ENCODE results near the gene DMP1. TPM values are rescaled to one million over a fixed set of nuclear protein-coding genes. Genes with fewer than 3 reads are reported as not detected.

Gene DMP1
- total and polyA plus RNA-seq, 3 donors from 2014 or later: 0.37 to 1.5 (median 0.91) TPM

DNA sequence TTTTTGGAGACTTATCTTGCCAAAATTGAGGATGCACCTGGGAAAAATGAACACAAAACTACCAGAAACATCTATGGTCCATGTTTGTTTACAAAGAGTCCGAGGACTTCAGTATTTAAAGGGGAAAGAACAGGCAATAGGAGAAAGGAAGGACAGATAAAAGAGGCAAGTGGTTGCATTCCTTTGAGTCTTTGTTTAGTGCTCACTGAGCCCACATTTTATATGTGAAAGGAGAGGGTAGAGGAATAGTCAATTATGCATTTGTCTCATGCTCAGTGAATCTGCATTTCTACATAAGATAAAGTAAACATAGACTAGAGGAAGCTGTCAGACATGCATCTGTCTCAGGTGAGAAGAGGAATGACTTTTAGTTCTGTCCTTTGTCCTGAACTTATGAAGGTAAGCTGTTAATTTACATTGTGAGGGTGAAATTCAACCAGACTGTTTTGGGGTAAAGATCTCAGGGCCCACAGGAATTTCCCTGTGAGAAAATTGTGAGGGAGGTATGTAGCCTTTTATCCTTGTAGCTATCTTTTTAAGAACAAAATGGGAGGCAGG is 4.5 kb downstream of the DMP1 start:
- WGBS, 2 donors: 82 to 97% methylated on average over 1 of the region's 1 CpG
- TF ChIP-seq POLR2A (IDR thresholded peaks at IDR 0.05): no peak
- no peak overlapping the region for H3K27ac ChIP-seq

DNA sequence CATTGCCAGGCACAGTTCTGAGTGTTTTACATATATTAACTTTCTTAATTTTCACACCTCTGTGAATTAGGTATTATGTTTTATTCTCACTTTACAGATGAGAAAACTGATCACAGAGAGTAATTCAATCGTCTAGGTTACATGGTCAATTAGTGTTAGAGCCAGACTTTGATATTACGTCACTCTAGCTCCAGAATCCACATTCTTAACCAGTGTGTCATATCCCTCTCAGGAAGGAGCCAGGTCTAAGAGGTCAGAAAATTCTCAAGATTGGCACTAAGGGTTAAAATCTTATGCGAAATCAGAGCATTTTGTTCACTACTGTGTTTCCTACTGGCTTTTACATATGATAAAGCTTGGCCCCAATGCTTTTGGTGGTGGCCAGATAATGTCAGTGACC is 7.4 kb downstream of the DMP1 start:
- Histone ChIP-seq H3K9me3 (no peaks in the 10 kb centered on the region), H3K27me3 (no peaks in the 10 kb centered on the region), H3K36me3 (ENCODE audit: low read depth, missing control alignments) (no peaks in the 10 kb centered on the region), H3K27ac (no peak overlapping the region), H3K4me1 (no peaks in the 10 kb centered on the region), H3K4me3 (no peak overlapping the region)
- intact Hi-C loops (cut with DNase I; ENCODE audit: low total_unique reads): no loop called here
- WGBS, 2 donors: 81 to 85% methylated on average over 3 of the region's 3 CpGs
- DNase-seq: no peak
- TF ChIP-seq, protein P1, sequence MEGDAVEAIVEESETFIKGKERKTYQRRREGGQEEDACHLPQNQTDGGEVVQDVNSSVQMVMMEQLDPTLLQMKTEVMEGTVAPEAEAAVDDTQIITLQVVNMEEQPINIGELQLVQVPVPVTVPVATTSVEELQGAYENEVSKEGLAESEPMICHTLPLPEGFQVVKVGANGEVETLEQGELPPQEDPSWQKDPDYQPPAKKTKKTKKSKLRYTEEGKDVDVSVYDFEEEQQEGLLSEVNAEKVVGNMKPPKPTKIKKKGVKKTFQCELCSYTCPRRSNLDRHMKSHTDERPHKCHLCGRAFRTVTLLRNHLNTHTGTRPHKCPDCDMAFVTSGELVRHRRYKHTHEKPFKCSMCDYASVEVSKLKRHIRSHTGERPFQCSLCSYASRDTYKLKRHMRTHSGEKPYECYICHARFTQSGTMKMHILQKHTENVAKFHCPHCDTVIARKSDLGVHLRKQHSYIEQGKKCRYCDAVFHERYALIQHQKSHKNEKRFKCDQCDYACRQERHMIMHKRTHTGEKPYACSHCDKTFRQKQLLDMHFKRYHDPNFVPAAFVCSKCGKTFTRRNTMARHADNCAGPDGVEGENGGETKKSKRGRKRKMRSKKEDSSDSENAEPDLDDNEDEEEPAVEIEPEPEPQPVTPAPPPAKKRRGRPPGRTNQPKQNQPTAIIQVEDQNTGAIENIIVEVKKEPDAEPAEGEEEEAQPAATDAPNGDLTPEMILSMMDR (IDR thresholded peaks at IDR 0.05): no peak
- TF ChIP-seq POLR2A (IDR thresholded peaks at IDR 0.05): no peak

More for the DNA sequence above, 4.5 kb downstream of the DMP1 start:
- H3K4me1 ChIP-seq: no peaks in the 10 kb centered on the region
- H3K4me3 ChIP-seq: no peak overlapping the region
- no peaks in the 10 kb centered on the region for H3K27me3 ChIP-seq
- no peak for DNase-seq
- no peaks in the 10 kb centered on the region for H3K36me3 ChIP-seq (ENCODE audit: low read depth, missing control alignments)
- H3K9me3 ChIP-seq: no peaks in the 10 kb centered on the region
- intact Hi-C loops (cut with DNase I; ENCODE audit: low total_unique reads): no loop called here

DNA sequence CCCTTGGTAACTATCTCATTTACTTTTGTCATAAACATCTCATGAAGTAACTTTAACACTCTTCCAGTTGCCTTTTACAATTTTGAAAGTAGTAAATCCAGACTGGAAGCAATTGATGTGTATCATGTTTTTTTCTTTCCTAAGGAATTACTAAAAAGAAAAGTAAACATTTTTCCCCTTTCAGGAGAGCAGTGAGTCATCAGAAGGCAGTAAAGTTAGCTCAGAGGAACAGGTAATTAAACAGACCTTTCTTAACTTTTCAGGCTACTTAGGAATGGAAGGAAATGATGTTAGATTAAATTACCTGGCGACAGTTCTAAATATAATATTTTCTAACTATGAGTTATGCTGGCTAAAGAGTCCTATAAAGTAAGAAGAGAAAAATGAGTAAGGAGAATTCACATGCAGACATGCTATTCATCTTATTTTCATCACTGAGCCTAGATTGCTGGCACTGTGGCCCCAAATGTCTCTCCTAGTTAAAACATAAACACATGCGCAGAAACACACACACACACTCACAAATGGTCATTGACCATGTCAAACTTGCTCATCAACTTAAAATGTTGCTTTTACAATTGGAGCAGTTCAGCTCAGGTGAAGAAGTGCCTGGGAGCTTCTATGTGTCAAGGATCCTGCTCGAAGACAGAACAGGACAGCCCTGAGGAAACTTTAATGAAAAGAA is 9.3 kb downstream of the DMP1 start:
- H3K36me3 ChIP-seq (ENCODE audit: low read depth, missing control alignments): no peaks in the 10 kb centered on the region
- H3K27ac ChIP-seq: no peak overlapping the region
- H3K9me3 ChIP-seq: no peaks in the 10 kb centered on the region

DNA sequence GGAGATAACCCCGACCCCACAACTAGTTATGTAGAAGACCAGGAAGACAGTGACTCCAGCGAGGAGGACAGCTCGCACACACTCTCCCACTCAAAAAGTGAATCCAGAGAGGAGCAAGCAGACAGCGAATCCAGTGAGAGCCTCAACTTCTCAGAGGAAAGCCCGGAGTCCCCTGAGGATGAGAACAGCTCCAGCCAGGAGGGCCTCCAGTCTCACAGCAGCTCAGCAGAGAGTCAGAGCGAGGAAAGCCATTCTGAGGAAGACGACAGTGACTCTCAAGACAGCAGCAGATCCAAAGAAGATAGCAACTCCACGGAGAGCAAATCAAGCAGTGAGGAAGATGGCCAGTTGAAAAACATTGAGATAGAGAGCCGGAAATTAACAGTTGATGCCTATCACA is 12.8 kb downstream of the DMP1 start:
- Histone ChIP-seq H3K4me1 (no peaks in the 10 kb centered on the region), H3K36me3 (ENCODE audit: low read depth, missing control alignments) (no peaks in the 10 kb centered on the region), H3K27me3 (no peaks in the 10 kb centered on the region), H3K4me3 (no peak overlapping the region), H3K27ac (no peak overlapping the region), H3K9me3 (no peaks in the 10 kb centered on the region)
- TF ChIP-seq POLR2A (IDR thresholded peaks at IDR 0.05): no peak
- TF ChIP-seq, protein P1 (IDR thresholded peaks at IDR 0.05): no peak
- DNase-seq: no peak
- intact Hi-C loops (cut with DNase I; ENCODE audit: low total_unique reads): no loop called here
- WGBS, 2 donors: 76 to 86% methylated on average over 9 of the region's 9 CpGs

More for the DNA sequence above, 9.3 kb downstream of the DMP1 start:
- WGBS, 2 donors: 88 to 91% methylated on average over 3 of the region's 3 CpGs
- TF ChIP-seq POLR2A (IDR thresholded peaks at IDR 0.05): no peak
- TF ChIP-seq, protein P1 (IDR thresholded peaks at IDR 0.05): no peak
- DNase-seq: no peak
- H3K4me3 ChIP-seq: no peak overlapping the region
- H3K27me3 ChIP-seq: no peaks in the 10 kb centered on the region
- intact Hi-C loops (cut with DNase I; ENCODE audit: low total_unique reads): no loop called here
- no peaks in the 10 kb centered on the region for H3K4me1 ChIP-seq

DNA sequence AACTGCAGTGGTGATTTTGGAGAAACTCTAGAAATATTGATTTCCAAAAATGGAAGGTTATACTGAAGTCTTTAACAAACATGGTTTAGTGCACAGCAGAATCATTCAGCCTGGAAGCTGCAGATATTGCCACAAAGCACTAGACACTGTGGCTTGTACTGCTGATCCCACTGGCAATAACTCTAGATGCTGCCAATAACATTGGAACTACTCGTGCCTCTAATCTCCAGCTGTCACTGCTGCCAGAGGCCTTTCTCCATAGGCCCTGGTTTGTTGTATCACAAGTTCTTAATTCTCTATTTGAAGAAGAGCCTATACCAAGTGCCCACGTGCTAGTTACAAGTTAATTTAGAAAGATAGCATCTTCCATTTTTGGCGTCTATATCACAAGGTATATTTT is 19.3 kb downstream of the DMP1 start:
- Histone ChIP-seq H3K4me3 (no peak overlapping the region), H3K27ac (no peak overlapping the region), H3K4me1 (no peaks in the 10 kb centered on the region), H3K27me3 (no peaks in the 10 kb centered on the region), H3K36me3 (ENCODE audit: low read depth, missing control alignments) (no peaks in the 10 kb centered on the region), H3K9me3 (no peaks in the 10 kb centered on the region)
- TF ChIP-seq, protein P1 (IDR thresholded peaks at IDR 0.05): no peak
- TF ChIP-seq POLR2A (IDR thresholded peaks at IDR 0.05): no peak
- 69 to 77% methylated on average over 3 of the region's 3 CpGs for WGBS, 2 donors
- intact Hi-C loops (cut with DNase I; ENCODE audit: low total_unique reads): no loop called here
- DNase-seq: no peak

Data from testis (tissue), 3 donors.